ENCODE measurements around the gene C1QTNF6.

C1QTNF6 gene

GRCh38 chr22:37173709-37174108 lies 14.3 kb downstream of the C1QTNF6 start:
- peak; percentile 42 for DNase-seq

GRCh38 chr22:37172266-37173245 lies 15.5 kb downstream of the C1QTNF6 start:
- peak; percentile 40 for DNase-seq

GRCh38 chr22:37171662-37172061 lies 16.4 kb downstream of the C1QTNF6 start:
- DNase-seq = no peak

GRCh38 chr22:37170689-37171405 lies 17.2 kb downstream of the C1QTNF6 start:
- DNase-seq = peak; percentile 35

- peak; percentile 40 for DNase-seq
These were observed 17.9 kb downstream of the C1QTNF6 start for GRCh38 chr22:37169947-37170688.

GRCh38 chr22:37169406-37169805 lies 18.6 kb downstream of the C1QTNF6 start:
- peak; percentile 13 for DNase-seq

- peak; percentile 44 for DNase-seq
These were observed 19.9 kb downstream of the C1QTNF6 start for GRCh38 chr22:37167981-37168647.

GRCh38 chr22:37167176-37167980 lies 20.7 kb downstream of the C1QTNF6 start:
- peak; percentile 34 for DNase-seq

GRCh38 chr22:37166675-37167066 lies 21.4 kb downstream of the C1QTNF6 start:
- DNase-seq = peak; percentile 89

GRCh38 chr22:37165940-37166674 lies 21.9 kb downstream of the C1QTNF6 start:
- DNase-seq = no peak

- DNase-seq = no peak
These were observed 23.0 kb downstream of the C1QTNF6 start for GRCh38 chr22:37165066-37165465.

- DNase-seq = no peak
These were observed 23.6 kb downstream of the C1QTNF6 start for GRCh38 chr22:37164505-37164887.

- no peak for DNase-seq
These were observed 24.2 kb downstream of the C1QTNF6 start for GRCh38 chr22:37163575-37164504.

- no peak for DNase-seq
These were observed 25.0 kb downstream of the C1QTNF6 start for GRCh38 chr22:37163096-37163489.

- DNase-seq = no peak
These were observed 25.6 kb downstream of the C1QTNF6 start for GRCh38 chr22:37162221-37163095.

- no peak for DNase-seq
These were observed 26.6 kb downstream of the C1QTNF6 start for GRCh38 chr22:37161443-37161842.

- DNase-seq = no peak
These were observed 28.0 kb downstream of the C1QTNF6 start for GRCh38 chr22:37160027-37160426.

GRCh38 chr22:37158963-37159290 lies 29.1 kb downstream of the C1QTNF6 start:
- no peak for DNase-seq
